OCI-LY3 (cell line): ENCODE data around the gene CD9.
A peak's percentile ranks its signal among the peaks of the same experiment; 100 is the strongest.

Source experiments
- H2AFZ ChIP-seq: fragments of 200-600, 300-600 bp; shearing (Covaris generic); 2 replicates; pipeline ENCODE4 v1.6.0; 2014; ENCODE audit warnings: antibody characterized with exemption, low read depth, low read length
- H3K27ac ChIP-seq: fragments of 200-600, 300-600 bp; sonication (generic); 2 replicates; pipeline ENCODE4 v1.5.1; 2014; ENCODE audit warnings: mild to moderate bottlenecking, low read length, moderate library complexity, mixed read lengths
- H3K27me3 ChIP-seq: fragments of 200-600, 300-600 bp; sonication (generic); 2 replicates; pipeline ENCODE4 v1.6.1; 2014; ENCODE audit warnings: low read depth, low read length, mixed read lengths
- H3K36me3 ChIP-seq: fragments of 200-600, 300-600 bp; sonication (generic); replicated peaks from 2 replicates; pipeline ENCODE3; 2014; ENCODE audit warnings: low read depth, low read length, mixed read lengths
- H3K4me1 ChIP-seq: fragments of 300-600, 200-600 bp; sonication (generic); 2 replicates; pipeline ENCODE4 v1.6.1; 2014; ENCODE audit warnings: low read length, mixed read lengths
- H3K4me2 ChIP-seq: fragments of 200-600, 300-600 bp; sonication (generic); 2 replicates; pipeline ENCODE4 v1.6.1; 2014; ENCODE audit warnings: low read length, mixed read lengths
- H3K4me3 ChIP-seq: fragments of 300-600, 200-600 bp; sonication (generic); 2 replicates; pipeline ENCODE4 v1.5.1; 2014; ENCODE audit warnings: antibody characterized with exemption, mild to moderate bottlenecking, low read length, moderate library complexity
- H3K79me2 ChIP-seq: fragments of 300-600, 200-600 bp; shearing (Covaris generic); 2 replicates; pipeline ENCODE4 v1.6.1; 2014; ENCODE audit warnings: mild to moderate bottlenecking, low read length, mixed read lengths
- H3K9ac ChIP-seq: fragments of 300-600, 200-600 bp; shearing (Covaris generic); 2 replicates; pipeline ENCODE4 v1.6.0; 2014; ENCODE audit warnings: mild to moderate bottlenecking, low read length, moderate library complexity
- H3K9me3 ChIP-seq: fragments of 200-600, 300-600 bp; shearing (Covaris generic); 2 replicates; pipeline ENCODE4 v1.6.1; 2014; ENCODE audit warnings: low read length, mixed read lengths; ENCODE audit not compliant: insufficient read depth
- H4K20me1 ChIP-seq: fragments of 200-600, 300-600 bp; sonication (generic); 2 replicates; pipeline ENCODE4 v1.6.1; 2016; ENCODE audit warnings: low read length, mixed read lengths; ENCODE audit not compliant: insufficient read depth
- EZH2phosphoT487 ChIP-seq: fragments of 200-600 bp; shearing (Covaris generic); IDR thresholded peaks from 2 replicates; pipeline ENCODE4 v1.6.1; 2018; ENCODE audit warnings: antibody characterized with exemption, mixed run types, low read depth
- TF ChIP-seq, protein P1 (sequence below): fragments of 200-600, 300-600 bp; sonication (generic); IDR thresholded peaks from 2 replicates; pipeline ENCODE4 v1.5.1; 2014; ENCODE audit warnings: antibody characterized with exemption, low read length, low read depth

The CD9 gene

DNA sequence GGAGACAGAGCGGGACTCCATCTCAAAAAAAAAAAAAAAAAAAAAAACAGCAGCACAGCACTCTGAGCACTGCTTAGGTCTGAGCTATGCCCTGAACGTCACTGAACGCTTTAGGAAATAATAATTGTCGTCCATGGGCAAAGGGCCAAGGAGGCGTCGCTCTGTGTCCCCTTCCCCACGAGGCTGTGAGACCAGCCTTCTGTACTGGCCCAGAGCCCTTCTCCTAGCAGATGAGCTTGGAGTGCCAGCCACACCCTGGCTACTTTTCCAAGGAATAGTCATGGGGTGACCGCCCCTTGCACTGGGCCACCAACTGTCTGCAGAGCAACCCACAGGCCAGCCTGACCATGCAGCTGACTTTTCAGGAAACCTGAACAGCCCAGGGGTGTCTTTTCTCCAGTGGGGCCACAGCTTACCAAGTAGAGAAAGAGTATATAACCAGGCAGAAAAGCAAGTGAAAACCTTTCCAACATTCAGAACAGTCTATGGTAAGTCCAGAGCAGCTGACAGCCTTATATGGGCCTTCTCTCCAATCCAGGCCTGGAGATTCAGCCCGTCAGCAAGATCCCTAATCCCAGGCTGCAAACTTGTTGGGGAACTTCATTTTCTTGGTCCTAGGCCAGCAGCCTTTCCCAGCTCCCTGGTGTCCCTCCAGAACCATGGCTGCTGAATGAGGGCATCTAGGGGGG, 28.5 kb downstream of the CD9 start:
- no peaks in the 10 kb centered on the region for H3K79me2 ChIP-seq
- H3K4me3 ChIP-seq, result no peak overlapping the region
- TF ChIP-seq, protein P1, sequence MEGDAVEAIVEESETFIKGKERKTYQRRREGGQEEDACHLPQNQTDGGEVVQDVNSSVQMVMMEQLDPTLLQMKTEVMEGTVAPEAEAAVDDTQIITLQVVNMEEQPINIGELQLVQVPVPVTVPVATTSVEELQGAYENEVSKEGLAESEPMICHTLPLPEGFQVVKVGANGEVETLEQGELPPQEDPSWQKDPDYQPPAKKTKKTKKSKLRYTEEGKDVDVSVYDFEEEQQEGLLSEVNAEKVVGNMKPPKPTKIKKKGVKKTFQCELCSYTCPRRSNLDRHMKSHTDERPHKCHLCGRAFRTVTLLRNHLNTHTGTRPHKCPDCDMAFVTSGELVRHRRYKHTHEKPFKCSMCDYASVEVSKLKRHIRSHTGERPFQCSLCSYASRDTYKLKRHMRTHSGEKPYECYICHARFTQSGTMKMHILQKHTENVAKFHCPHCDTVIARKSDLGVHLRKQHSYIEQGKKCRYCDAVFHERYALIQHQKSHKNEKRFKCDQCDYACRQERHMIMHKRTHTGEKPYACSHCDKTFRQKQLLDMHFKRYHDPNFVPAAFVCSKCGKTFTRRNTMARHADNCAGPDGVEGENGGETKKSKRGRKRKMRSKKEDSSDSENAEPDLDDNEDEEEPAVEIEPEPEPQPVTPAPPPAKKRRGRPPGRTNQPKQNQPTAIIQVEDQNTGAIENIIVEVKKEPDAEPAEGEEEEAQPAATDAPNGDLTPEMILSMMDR, result no peak
- TF ChIP-seq EZH2phosphoT487, result no peak
- H3K9me3 ChIP-seq, result no peaks in the 10 kb centered on the region
- no peaks in the 10 kb centered on the region for H4K20me1 ChIP-seq
- H3K9ac ChIP-seq, result no peak overlapping the region
- no peak overlapping the region for H2AFZ ChIP-seq
- peaks cover 13% of the 10 kb centered on the region for H3K4me1 ChIP-seq
- no peaks in the 10 kb centered on the region for H3K36me3 ChIP-seq
- H3K27me3 ChIP-seq, result peaks cover 17% of the 10 kb centered on the region; the same call in 1 of the 2 replicates
- no peak overlapping the region for H3K4me2 ChIP-seq
- H3K27ac ChIP-seq, result no peak overlapping the region

DNA sequence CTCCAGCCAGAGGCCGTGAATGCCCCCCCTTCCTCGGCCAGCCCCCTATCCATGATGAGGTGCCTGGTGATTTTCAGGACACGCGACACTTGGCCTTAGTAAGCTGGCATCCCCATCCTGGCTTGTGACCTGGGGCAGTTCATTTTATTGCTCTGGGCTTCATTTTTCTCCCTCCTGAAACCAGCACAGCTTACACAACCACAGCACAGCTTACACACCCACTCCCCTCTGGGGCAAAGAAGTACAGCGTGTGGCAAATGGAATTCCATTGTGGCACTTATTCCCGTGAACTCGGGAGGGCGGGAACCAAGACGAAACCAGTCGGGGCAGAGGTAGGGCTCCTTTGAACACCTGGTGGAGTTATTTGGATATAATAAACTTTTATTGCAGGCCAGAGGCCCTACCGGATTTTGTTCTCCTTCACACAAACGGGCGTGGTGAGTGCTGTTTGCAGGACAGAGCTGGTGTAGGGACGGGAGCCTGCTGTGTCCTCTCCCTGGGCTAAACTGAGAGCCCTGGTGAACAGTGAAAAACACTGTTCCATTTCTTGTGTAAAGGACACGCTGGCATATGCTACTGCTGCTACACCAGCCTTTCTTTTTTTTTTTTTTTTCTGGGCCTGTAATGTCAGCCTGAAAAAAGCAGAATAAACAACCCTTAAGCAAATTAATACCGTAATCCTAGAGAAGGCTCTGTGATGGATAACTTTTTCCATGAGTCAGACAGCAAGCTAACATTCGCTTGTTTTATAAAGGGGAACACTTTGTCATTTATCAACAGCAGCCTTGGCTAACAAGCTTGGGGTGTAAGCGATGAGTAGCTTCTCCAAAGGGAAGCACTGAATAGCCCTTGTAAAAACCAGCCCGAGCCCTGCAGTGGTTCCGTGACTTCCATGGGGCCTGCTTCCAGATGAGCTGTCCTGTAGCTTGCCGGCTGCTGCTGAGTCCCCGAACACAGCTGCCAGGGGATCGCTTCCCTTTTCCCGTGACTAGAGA, 29.3 kb downstream of the CD9 start:
- Histone ChIP-seq H2AFZ (peak overlapping the region; percentile 48; the same call in 1 of the 2 replicates), H3K36me3 (no peaks in the 10 kb centered on the region), H3K27ac (no peak overlapping the region)

DNA sequence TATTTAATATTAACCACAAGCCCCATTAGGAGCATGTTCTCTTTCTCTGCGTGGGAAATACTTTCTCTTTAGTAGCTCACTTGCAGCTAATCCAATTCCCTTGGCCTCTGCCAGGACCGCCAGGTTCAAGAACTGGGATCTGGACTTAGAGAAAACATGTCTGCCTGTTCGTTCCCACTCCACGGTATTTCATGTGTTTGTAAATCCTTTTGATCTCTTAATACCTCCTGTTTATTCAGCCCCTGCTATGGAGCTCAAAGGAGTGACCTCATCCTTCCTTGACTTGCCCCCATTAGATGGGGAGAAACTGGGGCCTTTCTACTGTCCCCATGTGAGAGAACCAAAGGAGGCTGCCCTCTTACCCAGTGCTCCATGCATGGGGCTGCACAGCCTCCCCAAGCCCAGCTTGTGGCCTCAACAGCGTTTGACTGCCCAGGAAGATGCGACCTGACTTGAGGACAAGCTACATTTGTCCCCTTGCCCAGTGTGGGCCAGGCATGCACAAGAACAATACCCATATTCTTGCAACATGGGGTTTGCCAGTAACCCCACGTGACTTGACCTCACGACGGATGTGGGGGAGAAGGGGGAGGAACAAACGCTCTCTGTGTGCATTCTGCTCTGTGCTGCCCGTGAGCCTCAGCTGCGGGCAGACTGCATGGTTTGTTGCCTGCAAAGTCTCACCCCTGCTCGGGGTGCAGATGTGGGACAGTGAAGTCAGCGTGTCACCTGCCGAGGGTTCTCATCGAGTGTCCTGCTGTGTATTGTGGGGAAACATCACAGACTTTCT, 30.3 kb downstream of the CD9 start:
- H3K4me2 ChIP-seq, result peak overlapping the region; percentile 76
- no peaks in the 10 kb centered on the region for H3K79me2 ChIP-seq
- H2AFZ ChIP-seq, result peak overlapping the region; percentile 48
- H3K36me3 ChIP-seq, result no peaks in the 10 kb centered on the region
- no peak overlapping the region for H3K9ac ChIP-seq
- H3K4me3 ChIP-seq, result peak overlapping the region; percentile 66
- peaks cover 17% of the 10 kb centered on the region; the same call in 1 of the 2 replicates for H3K27me3 ChIP-seq
- H3K4me1 ChIP-seq, result peaks cover 13% of the 10 kb centered on the region
- no peak overlapping the region for H3K27ac ChIP-seq
- TF ChIP-seq, protein P1, result no peak
- TF ChIP-seq EZH2phosphoT487, result no peak
- no peaks in the 10 kb centered on the region for H4K20me1 ChIP-seq
- no peaks in the 10 kb centered on the region for H3K9me3 ChIP-seq

More for the DNA sequence above, 29.3 kb downstream of the CD9 start:
- Histone ChIP-seq H3K4me1 (peaks cover 13% of the 10 kb centered on the region), H3K79me2 (no peaks in the 10 kb centered on the region), H3K9me3 (no peaks in the 10 kb centered on the region), H3K4me3 (no peak overlapping the region), H3K9ac (no peak overlapping the region), H3K4me2 (no peak overlapping the region), H3K27me3 (peaks cover 17% of the 10 kb centered on the region; the same call in 1 of the 2 replicates), H4K20me1 (no peaks in the 10 kb centered on the region)
- TF ChIP-seq, protein P1, result no peak
- no peak for TF ChIP-seq EZH2phosphoT487
